ENCODE data around the gene SERTAD2.

SERTAD2 gene

DNA sequence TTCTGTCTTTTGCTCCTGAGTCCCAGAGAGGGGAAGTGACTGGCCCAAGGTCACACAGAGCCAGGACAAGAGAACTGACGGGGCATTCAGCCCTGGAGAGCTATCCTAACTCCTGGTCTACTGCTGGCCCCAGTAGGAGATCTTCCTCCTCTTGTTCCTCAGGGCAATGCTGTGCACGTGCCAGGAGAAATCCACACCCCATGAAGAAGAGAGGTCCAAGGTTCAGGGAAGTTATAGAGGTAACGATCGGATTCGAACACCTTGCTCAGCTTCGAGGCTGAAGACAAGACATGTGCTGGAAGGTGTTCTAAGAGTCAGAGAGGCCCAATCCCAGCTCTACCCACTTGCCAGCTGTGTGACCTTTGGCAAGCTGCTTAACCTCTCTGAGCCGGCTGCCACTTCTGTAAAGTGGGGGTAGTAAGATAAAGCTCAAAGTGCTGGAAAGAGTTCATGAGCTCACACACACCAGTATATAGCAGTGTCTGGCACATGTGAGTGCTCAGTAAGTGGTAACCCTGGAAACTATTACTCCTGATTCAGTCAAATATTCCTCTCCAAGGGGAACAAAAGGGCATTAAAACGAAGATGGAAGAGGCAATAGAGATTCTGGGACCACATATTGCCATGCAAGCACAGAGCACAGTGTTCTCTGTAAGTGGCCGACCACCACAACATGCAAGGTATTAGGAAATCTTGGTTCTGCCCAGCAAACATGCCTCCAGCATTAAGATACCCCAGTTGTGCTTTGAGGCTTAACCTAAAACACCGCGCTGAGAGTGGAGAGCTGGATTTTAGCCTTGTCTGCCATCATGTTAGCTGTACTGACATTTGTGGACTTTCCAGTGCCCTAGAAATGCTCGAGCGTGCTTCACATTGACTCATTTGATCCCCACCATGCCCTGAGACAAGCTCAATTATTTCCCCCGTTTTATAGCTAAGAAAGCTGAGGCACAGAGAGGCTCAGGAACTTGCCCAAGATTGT lies 25.6 kb downstream of the SERTAD2 start:
- no peak for DNase-seq

DNA sequence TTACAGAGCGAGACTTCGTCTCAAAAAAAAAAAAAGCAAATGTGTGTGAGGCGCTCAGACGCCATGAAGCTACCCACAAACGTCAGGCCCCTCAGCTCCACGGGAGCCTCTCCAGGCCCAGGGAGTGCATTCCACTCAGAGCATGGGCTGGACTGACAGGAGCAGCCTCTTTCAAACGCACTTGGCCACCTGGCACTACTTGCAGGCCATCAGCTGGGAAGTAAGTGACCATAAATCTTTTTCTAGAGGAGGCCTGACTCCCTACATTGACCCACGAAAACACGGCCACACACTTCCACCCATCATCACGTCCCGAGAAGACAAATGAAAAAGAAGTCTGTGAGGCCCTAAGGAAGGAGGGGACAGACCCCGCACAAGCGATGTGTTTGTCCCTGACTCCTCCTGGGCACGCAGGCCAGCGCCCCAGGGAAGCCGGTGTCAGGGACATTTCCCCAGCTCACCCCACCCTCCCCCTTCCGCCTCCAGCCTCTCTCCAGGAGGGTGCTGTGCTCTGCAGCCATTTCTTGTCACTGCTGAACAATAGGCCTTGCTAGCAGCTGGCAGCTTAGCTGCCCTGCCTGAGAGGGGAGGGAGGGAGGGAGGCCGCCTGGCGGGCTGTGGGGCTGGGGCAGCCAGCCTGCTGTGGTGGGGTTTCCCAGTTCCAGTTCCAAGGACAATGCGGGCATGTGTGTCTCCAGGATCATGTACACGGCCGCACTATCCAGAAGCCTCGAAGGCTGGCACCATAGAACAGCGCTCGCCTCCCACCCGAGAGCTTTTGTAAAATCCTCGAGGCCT lies 26.6 kb downstream of the SERTAD2 start:
- DNase-seq, result no peak

DNA sequence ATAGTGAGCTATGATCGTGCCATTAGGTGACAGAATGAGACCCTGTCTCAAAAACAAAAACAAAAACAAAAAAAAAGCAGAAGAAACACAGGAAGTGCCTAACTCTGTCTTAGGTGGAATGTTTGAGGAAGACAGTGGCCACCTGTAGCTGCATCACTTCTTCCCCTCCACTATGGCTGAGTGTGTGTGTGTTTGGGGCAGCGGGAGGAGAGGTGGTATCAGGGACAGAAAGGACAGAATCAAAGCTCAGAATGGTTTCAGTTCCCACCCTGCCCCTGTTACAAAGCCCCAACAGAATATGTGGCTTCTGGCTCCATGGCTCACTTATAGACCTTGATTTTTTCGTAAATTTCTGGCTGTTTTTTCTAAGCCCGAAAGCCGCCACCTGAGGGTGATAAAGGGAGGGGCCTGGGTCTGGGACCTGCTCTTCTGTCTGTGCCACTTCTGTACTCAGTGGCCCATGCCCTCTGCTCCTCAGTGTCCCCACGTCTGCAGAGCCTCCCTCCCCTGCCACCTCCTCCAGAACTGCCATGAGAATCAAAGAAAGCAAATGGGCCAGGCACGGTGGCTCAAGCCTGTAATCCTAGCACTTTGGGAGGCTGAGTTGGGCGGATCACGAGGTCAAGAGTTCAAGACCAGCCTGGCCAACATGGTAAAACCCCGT lies 27.4 kb downstream of the SERTAD2 start:
- DNase-seq, result no peak

DNA sequence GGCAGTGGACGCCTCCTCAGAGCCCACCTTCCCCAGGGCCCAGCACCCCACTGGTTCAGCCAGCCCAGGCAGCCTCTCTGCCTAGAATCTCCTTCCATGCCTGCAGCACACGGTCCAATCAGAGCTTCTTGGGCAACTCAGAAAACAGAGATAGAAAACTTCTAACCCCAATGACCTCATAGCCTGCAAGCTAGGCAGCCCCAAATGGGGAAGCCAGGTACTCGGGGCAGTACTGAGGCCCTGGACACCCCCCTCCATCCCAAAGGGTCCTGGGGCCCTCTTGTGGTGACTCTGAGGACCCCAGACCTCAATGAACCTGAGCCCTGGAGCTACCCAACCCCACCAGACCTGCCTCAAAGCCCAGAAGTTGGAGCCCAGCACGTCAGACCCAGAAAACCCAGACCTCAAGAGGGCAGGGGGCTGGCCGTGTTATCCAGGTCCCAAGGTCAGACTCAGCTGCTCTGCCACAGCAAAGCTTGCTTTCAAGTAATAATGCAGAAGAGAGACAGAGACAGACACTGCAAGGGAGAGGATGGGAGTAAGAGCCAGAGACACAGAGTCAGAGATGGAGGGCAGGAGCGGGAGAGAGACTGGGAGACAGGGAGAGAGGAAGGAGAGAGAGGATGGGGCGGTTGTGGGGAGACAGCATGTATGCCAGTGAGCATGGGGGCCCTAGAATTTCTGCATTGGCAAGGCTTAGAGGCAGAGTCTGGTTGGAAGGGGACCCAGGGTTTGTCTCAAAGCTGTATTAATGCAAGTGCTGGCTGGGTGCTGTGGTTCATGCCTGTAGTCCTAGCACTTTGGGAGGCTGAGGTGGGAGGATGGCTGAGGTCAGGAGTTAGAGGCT lies 28.2 kb downstream of the SERTAD2 start:
- no peak for DNase-seq

DNA sequence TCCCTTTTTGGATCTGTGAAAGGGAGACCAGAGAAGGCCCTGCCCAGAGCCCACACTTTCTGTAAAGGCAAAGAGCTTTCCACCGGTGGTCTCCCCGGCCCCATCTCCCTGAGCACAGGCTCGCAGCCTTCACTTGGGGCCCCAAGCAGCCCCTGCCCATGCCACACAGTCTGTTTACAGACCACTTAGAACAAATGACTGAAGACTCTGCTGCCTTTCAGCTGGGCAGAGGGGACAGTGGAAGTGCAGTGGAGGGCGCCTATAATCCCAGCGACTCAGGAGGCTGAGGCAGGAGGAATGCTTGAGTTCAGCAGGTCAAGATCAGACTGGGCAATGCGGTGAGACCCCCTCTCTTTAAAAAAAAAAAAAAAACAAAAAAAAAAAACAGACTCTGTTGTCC lies 28.9 kb downstream of the SERTAD2 start:
- no peak for DNase-seq

DNA sequence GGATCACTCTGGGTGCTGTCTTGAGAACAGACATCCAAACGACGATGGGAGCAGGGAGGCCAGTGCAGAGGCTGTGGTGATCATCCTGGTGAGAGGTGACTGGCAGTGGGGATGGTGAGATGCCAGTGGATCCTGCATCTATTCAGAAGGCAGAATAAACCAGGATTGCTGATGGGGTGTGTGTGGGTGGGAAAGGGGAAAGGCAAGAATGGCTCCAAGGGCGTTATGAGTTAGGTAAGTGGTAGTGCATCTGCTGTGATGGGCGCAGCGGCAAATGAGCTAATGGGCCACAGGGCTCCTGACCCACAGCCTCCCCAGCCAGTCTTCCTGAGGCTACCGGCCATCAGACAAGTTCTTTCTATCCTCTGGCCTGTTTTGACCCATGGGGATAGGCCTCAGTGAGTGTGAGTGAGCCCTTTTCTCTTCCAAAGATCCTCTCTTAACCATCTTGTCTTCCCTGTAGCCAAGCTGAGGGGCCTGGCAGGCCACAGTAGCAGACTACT lies 29.6 kb downstream of the SERTAD2 start:
- no peak for DNase-seq

DNA sequence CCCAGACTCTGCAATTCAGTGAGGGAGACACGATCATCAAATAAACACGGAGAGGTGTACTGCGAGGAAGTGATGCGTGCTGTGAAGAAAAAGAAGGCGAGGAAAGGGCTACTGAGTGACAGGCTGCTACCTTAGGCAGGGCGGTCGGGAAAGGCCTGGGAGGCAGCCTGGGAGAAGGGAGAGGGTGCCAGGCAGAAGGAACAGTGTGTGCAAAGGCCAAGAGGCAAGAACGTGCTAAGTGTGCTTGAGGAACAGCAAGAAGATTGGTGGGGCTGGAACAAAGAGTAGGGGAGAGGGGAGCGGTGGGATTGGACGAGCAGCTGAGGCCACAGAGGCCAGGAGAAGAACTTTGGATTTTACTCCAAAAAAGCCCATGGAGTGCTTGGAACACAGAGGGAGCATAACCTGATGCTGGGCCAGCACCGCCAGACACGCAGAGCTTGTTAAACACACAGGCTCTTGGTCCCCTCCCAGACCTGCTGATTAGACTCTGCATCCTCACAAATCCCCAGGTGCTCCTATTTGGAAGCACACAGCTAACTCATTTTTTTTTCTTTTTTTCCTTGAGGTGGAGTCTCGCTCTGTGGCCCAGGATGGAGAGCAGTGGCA lies 30.4 kb downstream of the SERTAD2 start:
- DNase-seq, result no peak

DNA sequence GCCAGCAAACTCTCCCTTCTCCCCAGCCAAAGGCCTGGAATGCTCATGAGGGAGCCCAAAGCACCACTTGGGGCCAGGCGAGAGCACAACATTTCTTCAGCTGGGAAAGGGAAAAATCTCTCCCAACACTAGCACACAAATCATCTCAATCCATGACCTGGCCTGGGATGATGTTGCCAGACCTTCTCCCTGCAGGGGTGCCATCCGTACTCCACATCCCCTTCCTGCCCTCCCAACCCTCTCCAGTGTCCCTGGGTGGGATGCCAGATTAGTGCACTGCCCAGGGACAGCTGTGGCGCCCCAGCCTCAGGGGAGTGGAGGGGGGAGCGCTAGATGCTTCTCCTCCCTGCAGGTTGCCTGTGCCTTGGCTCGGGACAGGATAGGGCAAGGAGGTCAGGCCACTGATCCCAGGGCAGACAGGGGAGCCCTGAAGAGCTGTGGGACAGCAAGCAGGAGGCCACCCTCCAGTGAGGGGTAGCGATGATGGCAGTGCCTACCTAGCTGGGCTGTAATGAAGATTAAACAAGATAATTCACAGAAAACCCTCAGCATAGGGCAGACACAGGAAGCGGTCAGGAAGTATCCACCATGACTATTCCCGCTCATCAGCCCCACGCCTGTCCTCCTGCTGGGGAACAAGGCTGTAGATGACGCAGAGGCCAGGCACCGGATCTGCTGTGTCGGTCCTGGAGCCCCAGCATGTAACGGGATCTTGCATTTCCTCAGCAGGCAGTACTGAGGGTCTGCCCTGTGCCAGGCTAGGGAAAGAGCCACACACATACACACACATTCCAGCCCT lies 31.1 kb downstream of the SERTAD2 start:
- no peak for DNase-seq

DNA sequence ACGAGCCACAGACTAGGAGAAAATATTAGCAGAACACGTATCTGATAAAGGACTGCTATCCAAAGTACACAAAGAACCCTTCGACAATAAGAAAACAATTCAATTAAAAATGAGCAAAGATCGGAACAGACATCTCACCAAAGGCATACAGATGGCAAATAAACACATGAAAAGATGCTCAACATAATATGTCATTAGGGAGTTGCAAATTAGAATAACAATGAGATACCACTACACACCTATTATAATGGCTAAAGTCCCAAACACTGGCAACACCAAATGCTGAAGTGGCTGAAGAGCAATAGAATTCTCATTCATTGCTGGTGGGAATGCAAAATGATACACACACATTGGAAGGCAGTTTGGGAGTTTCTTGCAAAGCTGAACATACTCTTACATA lies 33.1 kb downstream of the SERTAD2 start:
- no peak for DNase-seq

DNA sequence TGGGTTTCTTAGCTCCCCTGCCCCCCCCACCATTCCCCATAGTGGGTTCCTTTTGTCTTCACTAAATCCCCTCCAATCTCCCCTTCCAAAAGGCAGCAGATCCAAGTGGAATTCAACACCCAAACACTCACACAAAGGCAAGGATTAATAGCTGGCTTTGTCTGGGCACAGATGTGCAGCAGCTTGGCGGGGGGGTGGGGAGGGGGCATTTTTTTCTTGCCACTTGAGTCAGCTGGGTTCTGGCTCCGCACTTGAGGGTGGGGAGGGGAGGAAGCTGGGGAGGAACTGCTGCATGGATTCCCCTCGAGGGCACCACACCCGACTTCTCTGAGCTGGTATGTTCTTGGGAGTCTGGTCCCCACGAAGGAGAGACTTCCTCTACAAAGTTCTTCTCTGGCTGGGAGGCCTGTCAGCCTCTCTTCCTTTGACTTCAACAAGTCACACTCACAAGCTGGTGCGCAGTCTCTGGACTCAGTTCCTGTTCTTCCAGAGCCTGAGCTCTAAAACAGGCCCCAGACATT lies 36.0 kb downstream of the SERTAD2 start:
- DNase-seq, result no peak

DNA sequence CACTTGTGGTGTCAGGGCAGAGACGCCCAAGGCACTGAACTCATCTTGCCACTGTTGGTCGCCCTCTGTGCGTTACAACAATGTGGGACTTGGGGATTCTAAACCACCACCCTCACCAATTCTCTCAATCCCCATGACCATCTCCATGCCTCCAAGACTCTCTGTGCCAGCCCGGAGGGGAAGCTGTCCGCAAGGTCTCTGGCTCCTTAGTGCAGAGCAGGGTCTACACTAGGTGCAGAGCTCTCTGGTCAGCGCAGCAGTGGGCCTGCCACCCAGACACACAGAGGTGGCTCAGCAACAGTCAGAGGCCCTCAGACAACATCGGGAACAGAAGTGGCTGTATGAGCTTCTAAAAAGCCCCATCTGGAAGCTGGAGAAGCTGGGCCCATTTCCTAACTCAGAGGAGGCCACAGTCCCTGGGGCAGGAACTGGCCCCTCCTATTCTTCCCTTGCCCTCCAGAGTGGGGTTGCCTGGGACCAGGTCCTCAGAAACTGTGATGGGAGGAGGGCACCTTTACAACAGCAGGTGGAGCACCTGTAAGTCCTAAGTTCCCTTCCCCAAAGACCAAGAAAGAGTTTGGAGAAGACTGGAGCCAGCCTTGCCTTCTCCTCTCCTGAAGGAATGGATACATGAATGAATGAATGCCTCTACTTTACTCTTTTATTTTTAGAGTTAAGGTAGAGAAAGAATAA lies 37.7 kb downstream of the SERTAD2 start:
- no peak for DNase-seq

DNA sequence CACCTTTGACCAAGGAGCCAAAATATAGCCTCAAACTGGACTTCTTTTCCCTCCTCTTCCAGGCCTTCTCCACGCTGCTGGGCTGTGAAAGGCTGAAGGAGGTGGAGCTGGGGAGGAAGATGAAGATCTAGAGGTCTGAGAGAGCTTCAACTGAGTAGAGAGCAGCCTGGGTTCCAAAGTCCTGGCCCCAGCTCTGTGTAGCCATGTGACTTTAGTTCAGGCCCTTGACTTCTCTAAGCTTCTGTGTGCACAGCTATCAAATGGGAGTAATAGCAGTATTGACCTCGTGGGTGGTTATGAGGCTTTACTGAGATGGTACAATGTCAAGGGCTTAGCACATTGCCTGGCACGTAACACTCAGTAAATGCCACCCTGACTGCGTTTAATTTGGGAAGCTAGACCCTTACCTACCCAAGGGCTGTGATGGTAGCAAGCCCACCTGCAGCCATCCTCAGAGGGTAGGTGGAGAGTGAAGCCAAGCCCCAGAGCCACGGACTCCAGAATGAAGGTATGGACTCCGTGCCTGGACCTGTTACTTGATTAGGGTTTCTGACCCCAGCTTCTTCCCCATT lies 38.4 kb downstream of the SERTAD2 start:
- no peak for DNase-seq

DNA sequence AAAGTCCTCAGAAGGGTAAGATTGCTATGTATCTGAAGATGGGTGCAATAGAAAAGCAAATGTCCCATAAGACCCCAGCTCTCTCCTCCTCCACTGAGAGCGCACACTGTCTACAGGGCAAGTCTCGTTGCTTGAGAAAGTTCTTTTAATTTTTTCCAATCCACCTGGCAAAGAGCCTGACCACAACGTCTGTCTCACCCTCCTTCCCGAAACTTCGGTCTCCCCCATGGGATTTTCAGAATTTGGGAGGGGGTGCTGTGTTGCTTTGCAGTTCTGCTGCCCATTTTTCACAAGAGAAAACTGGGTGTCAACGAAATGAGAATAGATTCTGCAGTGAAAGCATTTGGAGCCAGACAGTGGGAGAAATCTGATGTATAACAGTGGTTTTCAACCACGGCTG lies 40.4 kb downstream of the SERTAD2 start:
- no peak for DNase-seq

DNA sequence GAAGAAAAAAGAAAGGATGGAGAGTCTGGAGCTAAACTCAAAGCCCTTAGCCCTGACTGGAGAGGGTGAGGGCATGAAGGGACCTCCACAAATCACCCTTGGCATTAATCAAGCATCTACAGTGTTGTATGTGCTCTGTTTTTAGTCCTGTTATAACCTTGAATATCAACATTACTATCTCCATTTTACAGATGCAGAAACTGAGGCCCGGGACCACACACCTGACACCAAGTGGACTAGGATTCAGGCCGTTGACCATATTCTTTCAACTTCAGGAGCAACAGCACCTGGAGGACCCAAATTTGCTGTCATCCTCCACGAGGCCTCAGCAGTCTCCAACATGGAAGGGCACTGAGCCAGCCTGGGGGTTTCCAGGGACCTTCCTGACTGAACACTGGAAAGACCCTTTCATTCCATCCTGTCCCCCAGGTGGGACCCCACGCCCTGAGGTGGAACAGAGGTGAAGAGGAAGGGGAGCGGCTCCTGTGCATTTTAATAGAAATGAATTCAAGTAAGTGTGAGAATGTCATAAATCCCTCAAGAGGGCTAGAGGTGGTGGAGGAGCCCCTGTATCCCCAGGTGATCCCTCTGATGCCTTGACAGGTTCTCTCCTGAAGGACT lies 41.0 kb downstream of the SERTAD2 start:
- DNase-seq, result no peak

DNA sequence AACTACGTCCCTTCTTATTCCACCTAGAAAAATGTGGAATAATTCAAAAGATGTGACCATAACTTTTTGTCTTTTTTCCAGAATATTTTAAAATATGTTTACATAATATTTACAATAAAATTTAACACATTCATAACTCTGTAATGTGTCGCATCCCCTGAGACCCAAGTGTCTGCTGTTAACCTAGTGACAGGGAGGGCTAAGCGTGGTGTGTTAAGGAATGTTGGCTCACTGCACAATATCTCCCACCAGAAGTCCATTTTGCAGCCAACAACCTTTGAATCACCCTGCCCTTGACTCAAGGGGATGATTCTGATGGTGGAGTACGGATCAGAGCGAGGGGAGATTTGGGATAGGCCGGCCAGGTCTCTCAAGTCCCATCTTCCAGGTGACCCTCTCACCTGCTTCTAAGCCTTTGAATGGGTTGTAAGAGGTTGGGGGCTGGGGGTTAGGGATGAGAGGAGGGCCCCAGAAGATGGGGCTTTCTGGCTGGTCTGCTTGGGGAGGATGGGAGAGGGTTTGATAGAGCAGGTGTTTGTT lies 43.3 kb downstream of the SERTAD2 start:
- DNase-seq, result no peak

DNA sequence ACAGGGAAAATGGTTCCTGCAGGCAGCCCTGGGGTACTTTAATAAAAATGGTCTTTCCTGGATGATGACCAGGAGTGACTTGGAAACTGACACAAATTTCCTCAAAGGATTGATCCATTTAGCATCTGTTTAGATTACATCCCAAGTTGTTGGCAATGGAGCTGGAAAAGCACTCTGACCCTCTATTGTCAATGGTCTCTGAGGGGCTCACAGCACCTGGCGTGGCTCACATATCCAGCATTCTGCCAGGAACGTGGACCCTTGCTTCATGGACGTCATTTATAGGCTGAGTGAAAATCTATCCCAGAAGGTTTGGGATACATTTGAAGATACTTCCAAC lies 43.8 kb downstream of the SERTAD2 start:
- DNase-seq, result no peak

DNA sequence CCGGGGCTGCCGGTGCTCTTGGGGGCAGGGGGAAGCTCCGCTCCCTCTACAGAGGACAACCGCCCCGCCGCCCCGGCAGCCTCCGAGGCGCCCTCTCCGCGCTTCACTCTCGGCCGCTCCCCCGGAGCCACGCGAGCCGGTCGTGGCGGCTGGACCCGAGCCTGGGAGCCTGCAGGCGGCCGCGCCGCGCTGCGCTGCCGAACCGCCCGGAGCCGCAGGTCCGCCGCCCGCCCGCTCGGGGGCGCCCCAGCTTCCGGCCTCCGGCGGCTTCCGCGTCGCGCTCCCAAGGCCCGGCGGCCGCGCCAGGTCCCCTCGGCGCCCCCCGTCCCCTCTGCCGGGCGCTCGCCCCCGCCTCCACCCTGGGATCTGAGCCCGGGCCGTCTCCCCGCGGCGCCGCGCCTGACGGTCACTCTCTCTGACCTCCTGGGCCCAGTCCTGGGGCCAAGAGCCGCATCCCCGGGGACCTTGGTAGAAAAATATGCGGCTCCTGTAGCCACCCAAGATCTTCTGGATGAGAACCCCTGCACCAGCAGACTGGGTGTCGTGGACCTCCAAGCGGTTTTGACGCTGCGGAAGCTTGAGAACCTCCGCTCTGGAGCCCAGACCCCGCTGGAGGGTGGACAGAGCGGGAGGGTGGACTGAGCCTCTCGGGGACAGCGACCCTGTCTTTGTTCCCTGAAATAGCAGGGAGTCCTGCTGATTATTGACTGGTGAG lies 44.3 kb downstream of the SERTAD2 start:
- DNase-seq, result peak; percentile 13 to 51

DNA sequence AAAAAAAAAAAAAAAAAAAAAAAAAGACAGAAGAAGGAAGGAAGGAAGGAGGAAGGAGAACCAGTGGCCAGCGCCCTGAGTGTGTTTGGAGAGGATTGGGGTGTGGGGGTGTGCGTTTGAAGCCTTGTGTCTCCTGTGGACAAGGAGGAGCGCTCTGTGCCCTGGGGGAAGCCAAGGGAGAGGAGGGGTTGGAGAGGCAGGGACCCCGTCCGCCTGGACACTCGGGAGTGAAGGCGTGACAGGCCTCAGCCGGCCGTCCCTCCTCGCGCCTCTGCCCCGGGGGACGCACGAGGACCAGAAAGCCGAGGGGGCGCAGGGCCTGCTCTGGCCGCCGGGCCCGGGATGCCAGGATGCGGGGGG lies 44.9 kb downstream of the SERTAD2 start:
- DNase-seq, result no peak

Data from NCI-H1930 (cell line).